A204.1 (cell line): ENCODE results near the gene CCL17.
"Not testable (repeated sequence)": the region's sequence is repeated elsewhere in the genome, so short reads cannot be mapped to it uniquely, and the experiment has no call there.

Experiments used
- FAIRE-seq: peaks from 2 replicates; lab custom pipeline; 2012; peaks lifted over from hg19 to GRCh38; lab: Jason Lieb, UNC

CCL17 gene

GRCh38 chr16:57396786-57397185, 7.8 kb upstream of the CCL17 start:
- no peak for FAIRE-seq

- FAIRE-seq, result not testable (repeated sequence)
Measured at GRCh38 chr16:57397493-57397892, 7.1 kb upstream of the CCL17 start.

DNA sequence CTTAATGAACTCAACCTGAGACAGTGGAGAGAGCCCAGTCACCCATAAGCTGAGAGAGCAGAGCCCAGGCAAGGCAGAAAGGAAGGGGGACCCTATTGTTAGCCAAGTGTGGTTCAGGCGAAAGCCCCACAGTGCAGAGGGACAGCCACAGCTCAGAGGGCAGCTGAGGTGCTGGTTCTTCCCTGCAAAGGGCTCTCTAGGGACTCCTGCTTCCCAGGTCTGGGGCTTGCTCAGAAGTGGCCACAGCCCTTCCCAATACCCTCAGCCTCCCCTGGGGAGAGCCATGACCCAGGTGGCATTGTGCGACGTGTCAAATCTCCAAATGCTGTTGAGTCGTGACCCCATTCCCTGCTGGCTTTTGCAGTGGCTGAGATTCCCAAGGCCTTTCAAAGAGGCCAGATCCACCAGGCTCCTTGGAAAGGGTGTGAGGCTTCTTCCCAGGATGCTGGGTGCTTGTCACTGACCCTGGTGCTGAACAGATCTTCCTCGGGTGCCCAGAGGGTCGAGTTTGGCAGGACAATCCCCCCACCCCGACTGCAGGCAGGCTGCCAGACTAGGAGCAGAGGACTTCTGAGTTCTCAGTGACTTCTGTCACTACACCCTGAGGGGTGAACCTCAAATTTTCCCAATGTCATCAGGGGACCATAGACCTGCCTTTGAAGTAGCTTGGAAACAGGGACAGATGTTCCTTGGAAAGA, 2.5 kb upstream of the CCL17 start:
- no peak for FAIRE-seq

- FAIRE-seq, result no peak
Measured at GRCh38 chr16:57405097-57405496, 530 bp downstream of the CCL17 start.

- no peak for FAIRE-seq
Measured at GRCh38 chr16:57406881-57407280, 2.3 kb downstream of the CCL17 start.

DNA sequence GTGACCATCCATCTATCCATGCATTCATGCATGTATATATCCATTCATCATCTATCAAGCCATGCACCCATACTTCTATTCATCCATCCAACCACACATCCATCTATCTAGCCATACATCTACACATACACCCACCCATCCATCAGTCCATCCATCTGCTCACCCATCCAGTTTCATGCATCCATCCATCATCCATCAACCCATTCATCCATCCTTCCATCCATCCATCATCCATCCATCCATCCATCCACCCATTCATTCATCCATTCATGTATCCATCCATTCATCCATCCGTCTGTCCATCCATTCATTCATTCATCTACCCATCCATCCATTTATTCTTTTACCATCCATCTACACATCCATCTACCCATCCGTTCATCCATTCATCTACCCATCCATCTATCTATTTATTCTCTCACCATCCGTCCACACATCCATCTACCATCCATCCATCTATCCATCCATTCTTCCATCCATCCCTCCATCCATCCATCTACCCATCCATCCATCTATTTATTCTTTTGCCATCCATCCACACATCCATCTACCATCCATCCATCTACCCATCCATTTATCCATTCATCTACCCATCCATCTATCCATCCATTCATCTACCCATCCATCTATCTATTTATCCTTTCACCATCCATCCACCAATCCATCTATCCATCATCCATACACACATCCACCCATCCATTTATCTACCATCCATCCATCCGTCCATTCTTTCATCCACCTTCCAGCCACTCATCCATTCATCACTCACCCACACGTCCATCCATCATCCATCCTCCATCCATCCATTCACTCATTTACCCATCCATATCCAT, 3.2 kb downstream of the CCL17 start:
- FAIRE-seq, result no peak

DNA sequence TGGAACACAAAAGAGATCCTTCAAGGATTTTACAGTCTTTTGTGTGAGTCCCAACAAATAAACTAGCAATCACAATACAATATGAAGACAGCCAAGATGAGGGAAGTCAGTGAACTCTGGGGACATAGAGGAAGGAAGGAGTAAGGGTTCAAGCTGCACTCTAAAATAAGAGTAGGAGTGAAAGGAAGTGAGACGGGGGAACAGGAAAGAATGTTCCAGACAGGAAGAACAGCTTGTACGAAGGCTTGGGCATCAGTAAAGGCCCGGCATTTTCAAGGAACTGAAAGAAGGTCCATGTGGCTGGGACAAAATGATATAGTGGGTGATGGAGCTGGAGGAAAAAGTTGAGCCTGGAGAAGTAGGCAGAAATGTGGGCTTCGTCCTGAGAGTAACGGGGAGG, 4.5 kb downstream of the CCL17 start:
- FAIRE-seq, result no peak

DNA sequence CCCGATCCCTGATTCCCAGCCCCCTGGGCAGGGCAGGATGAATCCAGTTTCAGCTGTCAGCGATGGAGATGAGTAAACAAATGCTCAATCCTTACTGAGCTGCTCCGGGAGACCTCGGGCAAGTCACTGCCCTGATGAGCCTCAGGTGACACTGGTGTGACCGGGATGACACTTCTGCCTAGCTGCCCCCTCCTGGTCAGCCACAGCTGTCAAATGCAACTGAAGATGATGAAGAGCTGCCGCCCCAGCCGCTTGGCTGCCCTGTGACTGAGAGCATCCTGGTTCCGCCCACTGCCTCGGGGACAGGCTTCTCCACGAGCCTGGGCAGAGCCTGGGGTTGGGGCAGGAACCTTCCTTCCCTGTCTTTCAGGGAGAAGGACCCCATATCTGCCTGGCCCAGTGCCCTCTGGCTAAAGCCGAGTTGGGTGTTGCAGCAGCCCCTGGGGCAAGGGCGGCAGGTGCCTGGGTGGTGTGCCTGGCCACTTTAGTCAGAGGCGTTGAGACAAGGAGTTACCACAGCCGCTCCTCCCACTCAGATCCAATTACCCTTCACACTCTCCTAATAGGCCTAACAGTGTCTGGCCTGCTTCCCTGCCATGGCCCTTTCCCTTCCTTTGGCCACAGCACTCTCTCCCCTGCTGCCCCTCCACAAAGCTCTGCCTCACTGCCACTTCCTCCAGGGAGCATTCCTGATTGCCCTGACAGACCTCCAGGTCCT, 5.5 kb downstream of the CCL17 start:
- FAIRE-seq, result no peak

GRCh38 chr16:57411362-57411976, 6.9 kb downstream of the CCL17 start:
- FAIRE-seq, result no peak

DNA sequence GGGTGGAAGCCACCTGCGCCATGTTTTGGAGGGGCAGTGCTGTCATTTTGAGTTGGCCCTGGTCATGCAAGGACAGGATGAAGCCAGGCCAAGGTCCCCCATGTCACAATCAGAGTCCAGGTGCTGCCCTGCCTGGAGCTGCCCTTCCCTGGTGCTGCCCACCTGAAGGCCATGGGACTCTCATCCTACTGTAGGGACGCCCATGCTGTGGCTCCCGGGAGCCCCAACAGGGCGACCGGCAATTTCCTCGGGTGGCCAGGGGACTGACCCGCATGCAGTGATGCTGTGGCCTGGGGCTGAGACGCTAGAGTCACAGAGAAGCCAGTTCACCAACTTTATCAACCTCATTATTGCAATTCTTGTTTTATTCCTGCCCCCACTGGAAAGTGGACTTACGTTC, 8.0 kb downstream of the CCL17 start:
- FAIRE-seq, result no peak

GRCh38 chr16:57413301-57413730, 8.7 kb downstream of the CCL17 start:
- FAIRE-seq, result no peak

- no peak for FAIRE-seq
Measured at GRCh38 chr16:57413733-57414132, 9.2 kb downstream of the CCL17 start.

GRCh38 chr16:57416084-57416483, 11.5 kb downstream of the CCL17 start:
- no peak for FAIRE-seq

DNA sequence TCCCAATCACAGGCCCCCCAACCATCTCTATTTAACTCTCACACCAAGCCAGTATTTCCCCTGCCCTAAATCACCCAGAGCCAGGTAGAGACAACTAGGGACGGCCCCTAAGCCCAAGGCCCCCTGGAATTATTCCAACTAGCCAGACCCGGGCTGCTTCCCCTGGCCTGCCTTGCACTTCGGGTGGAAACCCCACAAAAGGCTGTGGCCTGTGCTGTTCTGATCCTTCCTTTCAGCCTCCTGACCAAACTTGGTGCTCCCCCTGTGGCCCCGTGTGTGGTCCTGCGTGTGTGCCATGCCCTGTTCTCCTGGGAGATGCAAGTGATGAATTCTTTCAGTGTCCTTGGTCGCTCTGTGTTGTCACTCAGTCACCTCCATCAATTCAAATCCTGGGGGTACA, 14.9 kb downstream of the CCL17 start:
- no peak for FAIRE-seq

- peak; percentile 41 for FAIRE-seq
Measured at GRCh38 chr16:57422026-57422944, 17.7 kb downstream of the CCL17 start.

- FAIRE-seq, result no peak
Measured at GRCh38 chr16:57423152-57423551, 18.6 kb downstream of the CCL17 start.

- FAIRE-seq, result no peak
Measured at GRCh38 chr16:57424583-57424982, 20.0 kb downstream of the CCL17 start.

DNA sequence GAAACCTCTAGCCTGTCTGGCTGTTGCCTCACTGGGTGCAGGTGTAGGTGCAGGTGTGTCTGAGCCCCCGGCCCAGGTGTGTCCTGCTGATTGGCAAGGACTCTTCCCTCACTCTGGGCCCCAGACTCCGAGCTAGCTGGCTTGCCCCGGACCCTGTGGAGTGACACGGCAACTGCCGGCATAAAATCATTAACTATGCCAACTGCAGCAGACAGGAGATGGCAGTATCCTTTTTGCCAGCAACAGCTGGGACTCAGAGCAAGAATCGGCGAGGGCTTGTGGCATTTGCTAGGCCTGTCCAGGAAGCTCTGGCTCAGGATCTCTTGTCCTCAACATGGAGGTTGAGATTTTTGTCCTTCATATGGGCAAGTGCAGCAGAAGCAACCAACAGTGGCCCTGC, 21.8 kb downstream of the CCL17 start:
- no peak for FAIRE-seq

- no peak for FAIRE-seq
Measured at GRCh38 chr16:57427307-57427706, 22.7 kb downstream of the CCL17 start.

GRCh38 chr16:57427824-57428223, 23.3 kb downstream of the CCL17 start:
- FAIRE-seq, result no peak

- no peak for FAIRE-seq
Measured at GRCh38 chr16:57430955-57431354, 26.4 kb downstream of the CCL17 start.

GRCh38 chr16:57432505-57432904, 27.9 kb downstream of the CCL17 start:
- FAIRE-seq, result no peak
